Brain microvascular endothelial cell (primary cell): ENCODE results near the gene IL17B.

Experiments
- DNase-seq: peaks from one replicate; pipeline ENCODE4 v3.0.0-alpha.2; 2020
- H3K27ac ChIP-seq: fragments of 250-450 bp; sonication (Bioruptor Pico); 2 replicates; pipeline ENCODE4 v1.5.1; 2020; ENCODE audit warnings: mild to moderate bottlenecking, moderate library complexity
- H3K27me3 ChIP-seq: fragments of 250-450 bp; sonication (Bioruptor Pico); replicated peaks from 2 replicates; pipeline ENCODE4 v1.5.1; 2020; ENCODE audit warnings: mild to moderate bottlenecking
- H3K36me3 ChIP-seq: fragments of 250-450 bp; sonication (Bioruptor Pico); replicated peaks from 2 replicates; pipeline ENCODE4 v1.5.1; 2020; ENCODE audit warnings: mild to moderate bottlenecking
- H3K4me3 ChIP-seq: 2 replicates; pipeline ENCODE4 v1.5.1; 2011; ENCODE audit warnings: low read depth, mild to moderate bottlenecking, control low read depth, low read length, moderate library complexity
- CTCF ChIP-seq: IDR thresholded peaks from 2 replicates; pipeline ENCODE4 v1.5.1; 2011; ENCODE audit warnings: low read depth, mild to moderate bottlenecking, moderate library complexity, low read length, control low read depth, inconsistent platforms; ENCODE audit errors: missing control alignments
- in situ Hi-C: cut with HindIII; loops from 2 replicates; pipeline ENCODE4 v1.10.0; 2017; ENCODE audit warnings: low sequenced_read_pairs, low pct_ligation_motif_present

Gene IL17B

GRCh38 chr5:149408252-149409099, 29.4 kb upstream of the IL17B start:
- Histone ChIP-seq H3K4me3 (peak overlapping the region; percentile 76), H3K27ac (peak overlapping the region; percentile 96)
- no peak for TF ChIP-seq CTCF

GRCh38 chr5:149407323-149408251, 28.5 kb upstream of the IL17B start:
- Histone ChIP-seq H3K27me3 (no peaks in the 10 kb centered on the region), H3K27ac (peak overlapping the region; percentile 96), H3K36me3 (peaks cover 27% of the 10 kb centered on the region), H3K4me3 (peak overlapping the region; percentile 76)
- in situ Hi-C loops = no loop called here
- TF ChIP-seq CTCF = no peak
- DNase-seq = no peak

More at GRCh38 chr5:149408252-149409099, 29.4 kb upstream of the IL17B start:
- no peak for DNase-seq
- peaks cover 29% of the 10 kb centered on the region for H3K36me3 ChIP-seq
- H3K27me3 ChIP-seq = no peaks in the 10 kb centered on the region
- in situ Hi-C loops = no loop called here

- peaks cover 23% of the 10 kb centered on the region for H3K36me3 ChIP-seq
- peak overlapping the region; percentile 76 for H3K4me3 ChIP-seq
- no peak for DNase-seq
- H3K27ac ChIP-seq = peak overlapping the region; percentile 96
- in situ Hi-C loops = no loop called here
- no peak for TF ChIP-seq CTCF
- no peaks in the 10 kb centered on the region for H3K27me3 ChIP-seq
Observed at GRCh38 chr5:149406979-149407306, 27.9 kb upstream of the IL17B start.

- Histone ChIP-seq H3K27me3 (no peaks in the 10 kb centered on the region), H3K36me3 (peaks cover 19% of the 10 kb centered on the region), H3K4me3 (peak overlapping the region; percentile 76), H3K27ac (peak overlapping the region; percentile 96)
- in situ Hi-C loops = no loop called here
- TF ChIP-seq CTCF = peak; percentile 40
- DNase-seq = peak; percentile 90
Observed at GRCh38 chr5:149406203-149406978, 27.3 kb upstream of the IL17B start.

GRCh38 chr5:149405550-149406202, 26.6 kb upstream of the IL17B start:
- Histone ChIP-seq H3K27ac (peak overlapping the region; percentile 96), H3K36me3 (peaks cover 12% of the 10 kb centered on the region), H3K27me3 (no peaks in the 10 kb centered on the region), H3K4me3 (no peak overlapping the region)
- TF ChIP-seq CTCF = no peak
- in situ Hi-C loops = no loop called here
- DNase-seq = no peak
